Measurements from ENCODE around the gene MUC5B. TPM values are rescaled to one million over a fixed set of nuclear protein-coding genes. Genes with fewer than 3 reads are reported as not detected.

Gene MUC5B
- polyA plus RNA-seq, 1 donor from 2014 or later, result not detected

DNA sequence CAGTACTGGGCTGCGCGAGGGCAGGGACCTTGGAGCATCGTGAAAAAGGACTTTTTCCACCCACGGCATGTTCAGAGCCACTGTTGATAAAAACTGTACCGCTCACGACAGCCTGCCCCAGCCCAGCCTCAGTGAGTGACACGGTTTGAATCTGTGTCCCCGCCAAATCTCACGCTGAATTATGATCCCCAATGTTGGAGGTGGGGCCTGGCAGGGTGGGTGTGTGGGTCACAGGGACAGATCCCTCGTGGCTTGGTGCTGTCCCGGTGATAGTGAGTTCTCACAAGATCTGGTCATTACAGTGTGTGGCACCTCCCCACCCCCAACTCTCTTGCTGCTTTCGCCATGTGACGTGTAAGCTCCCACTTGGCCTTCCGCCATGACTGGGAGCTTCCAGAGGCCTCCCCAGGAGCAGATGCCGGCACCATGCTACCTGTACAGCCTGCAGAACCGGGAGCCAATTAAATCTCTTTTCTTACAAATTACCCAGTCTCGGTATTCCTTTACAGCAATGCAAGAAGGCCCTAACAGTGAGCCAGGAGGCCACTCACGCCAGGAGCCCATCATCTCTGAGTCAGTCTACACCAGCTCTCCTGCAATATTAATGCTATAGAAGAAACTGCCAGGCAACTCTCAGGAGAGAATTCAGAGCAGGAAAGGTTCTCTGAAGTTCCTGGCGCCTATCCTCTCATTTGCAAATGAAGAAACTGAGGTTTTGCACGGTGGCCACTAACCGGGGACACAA lies 85.3 kb downstream of the MUC5B start:
- H3K36me3 Mint-ChIP-seq, result peaks cover 2% of the 10 kb centered on the region
- H3K4me1 Mint-ChIP-seq, result peaks cover 21 to 42% (median 36%) of the 10 kb centered on the region in 3 donors
- H3K27ac Mint-ChIP-seq, result peak overlapping the region; percentile 59 to 92 (median 73)
- H3K4me3 Mint-ChIP-seq, result peak overlapping the region; percentile 71 to 87 (median 84)
- H3K27me3 Mint-ChIP-seq, result no peaks in the 10 kb centered on the region
- peaks cover 0 to 7% (median 2%) of the 10 kb centered on the region in 3 donors for H3K9me3 Mint-ChIP-seq

DNA sequence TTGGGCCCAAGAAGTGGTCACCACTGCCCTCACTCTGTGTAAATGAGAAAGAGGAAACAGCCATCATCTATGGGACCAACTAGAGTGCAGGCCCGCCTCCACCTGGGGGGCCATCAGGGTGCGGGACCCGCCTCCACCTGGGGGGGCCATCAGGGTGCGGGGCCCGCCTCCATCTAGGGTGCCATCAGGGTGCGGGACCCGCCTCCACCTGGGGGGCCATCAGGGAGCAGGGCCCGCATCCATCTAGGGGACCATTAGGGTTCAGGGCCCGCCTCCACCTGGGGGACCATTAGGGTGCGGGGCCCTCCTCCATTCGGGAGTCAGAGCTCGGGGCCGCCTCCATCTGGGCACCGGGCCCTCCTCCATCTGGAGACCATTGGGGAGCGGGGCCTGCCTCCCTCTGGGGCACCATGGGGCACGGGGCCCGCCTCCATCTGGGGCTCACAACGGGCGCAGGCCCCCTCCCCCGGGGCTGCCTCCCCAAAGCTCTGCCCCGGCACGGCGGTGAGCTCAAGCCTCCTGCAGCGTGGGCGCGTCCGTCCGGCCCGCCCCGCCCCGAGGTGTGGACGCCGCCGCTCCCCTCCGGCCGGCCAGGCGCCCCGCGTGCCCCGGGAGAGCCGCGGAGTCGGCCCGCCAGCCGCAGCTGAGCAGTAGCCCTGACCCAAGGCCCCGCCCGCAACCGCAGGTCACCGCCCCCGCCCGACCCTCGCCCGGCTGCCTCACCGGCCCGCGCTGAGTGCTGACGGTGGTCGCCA lies 86.1 kb downstream of the MUC5B start:
- no peaks in the 10 kb centered on the region for H3K27me3 Mint-ChIP-seq
- H3K4me3 Mint-ChIP-seq, result peak overlapping the region; percentile 82 to 87 (median 84)
- H3K27ac Mint-ChIP-seq, result peak overlapping the region; percentile 59 to 92 (median 73)
- peaks cover 2% of the 10 kb centered on the region for H3K36me3 Mint-ChIP-seq
- peaks cover 21 to 39% (median 36%) of the 10 kb centered on the region in 3 donors for H3K4me1 Mint-ChIP-seq
- peaks cover 0 to 7% (median 2%) of the 10 kb centered on the region in 3 donors for H3K9me3 Mint-ChIP-seq

DNA sequence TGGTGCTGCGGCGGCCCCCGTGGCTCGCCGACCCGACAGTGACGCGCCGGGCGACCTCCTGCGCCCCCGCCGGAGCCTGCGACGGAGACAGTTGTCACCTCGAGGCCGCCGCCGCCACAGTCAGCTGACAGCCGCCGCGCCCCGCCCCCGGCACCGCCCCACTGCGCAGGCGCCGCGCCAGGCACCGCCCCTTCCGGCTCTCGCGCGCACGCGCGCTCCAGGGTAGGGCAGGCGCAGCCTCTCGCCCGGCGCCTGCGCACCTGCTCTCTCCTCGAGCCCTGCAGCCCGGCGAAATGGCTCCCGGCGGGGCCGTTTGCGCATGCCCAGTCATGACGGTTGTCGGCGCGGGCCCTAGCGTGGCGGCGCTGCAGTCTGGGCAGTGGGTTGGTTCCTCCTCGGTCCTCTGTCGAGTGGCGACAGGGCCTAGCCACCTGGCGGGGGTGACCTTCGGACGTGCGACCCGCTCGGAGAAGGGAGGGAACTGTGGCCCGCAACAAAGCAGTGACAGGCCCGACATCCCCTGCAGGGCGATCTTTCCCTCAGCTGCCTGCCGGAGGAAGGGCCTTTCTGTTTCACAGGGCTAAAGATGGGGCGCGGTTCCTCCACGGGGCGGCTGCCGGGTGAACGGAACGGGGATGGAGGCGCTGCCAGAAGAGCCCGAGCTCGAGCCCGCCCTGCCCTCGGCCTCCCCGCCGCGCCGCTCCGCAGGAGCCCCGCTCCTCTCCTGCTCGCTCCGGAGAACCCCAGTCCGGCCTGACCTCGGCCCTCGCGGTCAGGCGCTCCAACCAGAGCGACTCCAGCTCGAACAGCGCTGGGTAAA lies 86.8 kb downstream of the MUC5B start, which contains the start of gene TOLLIP:
TOLLIP (minus strand) TSS at position 135 of the 820 bp plus-strand sequence; CDS start at position 1, 134 bp downstream.
- Mint-ChIP-seq H3K36me3 (peaks cover 2% of the 10 kb centered on the region), H3K27me3 (no peaks in the 10 kb centered on the region), H3K4me1 (peaks cover 21 to 36% (median 31%) of the 10 kb centered on the region in 3 donors), H3K4me3 (peak within 1 kb of the TSS; percentile 84 to 97 (median 92)), H3K9me3 (peaks cover 0 to 7% (median 2%) of the 10 kb centered on the region in 3 donors), H3K27ac (peak within 1 kb of the TSS; percentile 97 to 100 (median 99))

DNA sequence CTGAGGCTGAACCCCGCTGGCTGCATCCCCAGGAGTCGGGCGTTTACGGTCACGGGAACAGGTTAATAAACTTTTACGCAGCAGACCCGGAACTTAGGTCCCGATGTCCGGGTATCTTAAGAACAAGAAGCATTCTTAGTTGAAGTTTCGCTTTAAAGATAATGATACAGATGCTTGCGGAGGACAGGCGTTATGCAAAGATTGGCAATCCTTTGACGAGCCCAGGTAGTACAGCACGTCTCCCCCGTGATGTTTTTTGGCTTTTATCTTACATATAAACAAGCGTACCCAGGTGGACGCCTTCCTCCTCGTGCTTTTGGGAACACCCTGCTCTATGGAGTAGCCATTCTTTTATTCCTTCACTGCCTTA lies 87.4 kb downstream of the MUC5B start:
- H3K36me3 Mint-ChIP-seq, result no peaks in the 10 kb centered on the region
- H3K4me3 Mint-ChIP-seq, result peak overlapping the region; percentile 84 to 97 (median 92)
- peak overlapping the region; percentile 97 to 100 (median 99) for H3K27ac Mint-ChIP-seq
- H3K27me3 Mint-ChIP-seq, result no peaks in the 10 kb centered on the region
- H3K4me1 Mint-ChIP-seq, result peaks cover 21 to 33% (median 31%) of the 10 kb centered on the region in 3 donors
- H3K9me3 Mint-ChIP-seq, result peaks cover 0 to 7% (median 2%) of the 10 kb centered on the region in 3 donors

DNA sequence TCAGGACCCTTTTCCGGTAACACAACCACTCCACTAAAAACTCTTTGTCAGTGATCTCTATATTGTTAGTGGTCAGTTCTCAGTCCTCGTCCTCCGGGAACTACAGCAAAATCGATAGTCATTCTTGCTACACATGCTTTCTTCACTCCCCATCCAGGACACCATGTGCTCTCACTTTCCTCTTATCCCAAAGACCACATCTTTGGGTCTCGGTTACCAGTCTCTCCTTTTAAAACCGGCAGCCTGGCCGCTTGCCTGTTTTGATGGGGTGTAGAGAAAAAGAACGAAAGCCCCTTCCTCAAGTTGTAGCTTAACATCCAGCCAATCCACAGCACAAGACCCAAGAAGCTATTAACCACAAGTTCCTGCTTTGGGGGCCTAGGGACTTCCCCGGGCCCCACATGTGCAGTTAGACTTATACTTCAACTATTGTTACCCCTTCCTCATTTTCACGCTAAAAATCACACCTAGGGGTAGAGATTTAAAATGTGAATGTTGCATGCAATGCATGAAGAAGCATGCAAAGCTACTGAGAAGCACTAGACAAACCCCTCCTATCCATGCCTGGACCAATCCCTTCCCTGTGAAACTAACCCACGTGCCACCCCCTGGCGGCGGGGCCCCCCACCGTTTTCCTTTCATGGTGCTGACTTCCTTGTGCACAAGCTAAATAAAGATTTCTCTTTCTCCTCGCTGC lies 88.1 kb downstream of the MUC5B start:
- Mint-ChIP-seq H3K4me3 (peak overlapping the region; percentile 84 to 97 (median 92)), H3K27ac (peak overlapping the region; percentile 97 to 100 (median 99)), H3K36me3 (no peaks in the 10 kb centered on the region), H3K9me3 (peaks cover 0 to 7% (median 2%) of the 10 kb centered on the region in 3 donors), H3K4me1 (peaks cover 21 to 33% (median 31%) of the 10 kb centered on the region in 3 donors), H3K27me3 (no peaks in the 10 kb centered on the region)

Other genes starting within 250 kb of the MUC5B start
- gene MUC6, start 186.3 kb upstream of the MUC5B start, polyA plus RNA-seq, result not detected
- not detected for gene MUC2, start 148.2 kb upstream of the MUC5B start, polyA plus RNA-seq
- gene MUC5AC, start 65.1 kb upstream of the MUC5B start, polyA plus RNA-seq, result not detected
- 32.2 TPM for gene TOLLIP, start 86.6 kb downstream of the MUC5B start, polyA plus RNA-seq
- not detected for gene BRSK2, start 166.9 kb downstream of the MUC5B start, polyA plus RNA-seq